Measurements from ENCODE around the gene PDHX. TPM values are rescaled to one million over a fixed set of nuclear protein-coding genes. Genes with fewer than 3 reads are reported as not detected.
A peak's percentile ranks its signal among the peaks of the same experiment; 100 is the strongest.
"Not testable (repeated sequence)": the region's sequence is repeated elsewhere in the genome, so short reads cannot be mapped to it uniquely, and the experiment has no call there.

PDHX gene
- polyA plus RNA-seq, 3 donors from 2014 or later, result 12.8 to 17.1 (median 13.1) TPM

GRCh38 chr11:34897171-34897870, 19.1 kb upstream of the PDHX start:
- Mint-ChIP-seq H3K27ac (no peak overlapping the region), H3K9me3 (peaks cover 7 to 37% (median 19%) of the 10 kb centered on the region in 6 donors), H3K4me3 (no peak overlapping the region), H3K36me3 (peaks cover 13 to 28% (median 16%) of the 10 kb centered on the region in 3 donors), H3K27me3 (ENCODE audit: low read depth in 3 of 3) (peaks cover 0 to 2% (median 0%) of the 10 kb centered on the region in 3 donors), H3K4me1 (no peaks in the 10 kb centered on the region)
- DNase-seq, result no peak

GRCh38 chr11:34898474-34898873, 17.9 kb upstream of the PDHX start:
- Mint-ChIP-seq H3K9me3 (peaks cover 7 to 37% (median 19%) of the 10 kb centered on the region in 6 donors), H3K4me1 (peaks cover 0 to 1% of the 10 kb centered on the region in 2 donors), H3K36me3 (peaks cover 13 to 31% (median 22%) of the 10 kb centered on the region in 3 donors), H3K27ac (no peak overlapping the region), H3K4me3 (no peak overlapping the region), H3K27me3 (ENCODE audit: low read depth in 3 of 3) (peaks cover 0 to 2% (median 0%) of the 10 kb centered on the region in 3 donors)
- DNase-seq, result no peak

DNA sequence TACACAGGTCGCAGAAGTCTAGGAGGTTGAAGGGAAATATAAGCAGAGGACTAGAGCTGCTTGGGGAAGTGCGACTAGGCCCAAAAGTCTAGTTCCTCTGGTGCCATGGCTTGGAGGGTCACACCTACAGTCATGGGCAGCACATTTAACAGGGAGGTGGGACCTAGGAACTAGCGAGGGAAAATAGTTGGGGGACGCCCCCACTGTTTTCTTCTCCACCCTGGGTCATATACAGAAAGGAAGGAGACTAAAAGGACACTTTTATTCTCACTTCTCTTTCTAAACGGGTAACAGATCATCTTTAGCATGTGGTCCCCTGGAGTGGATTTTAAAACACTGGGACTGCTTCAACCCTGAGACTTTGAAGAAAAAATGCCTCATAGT, 16.8 kb upstream of the PDHX start:
- Mint-ChIP-seq H3K27me3 (ENCODE audit: low read depth in 3 of 3) (peaks cover 0 to 2% (median 0%) of the 10 kb centered on the region in 3 donors), H3K27ac (no peak overlapping the region), H3K4me3 (no peak overlapping the region), H3K4me1 (peaks cover 5 to 6% of the 10 kb centered on the region in 2 donors), H3K9me3 (peaks cover 7 to 37% (median 19%) of the 10 kb centered on the region in 6 donors), H3K36me3 (peaks cover 17 to 31% (median 22%) of the 10 kb centered on the region in 3 donors)
- no peak for DNase-seq

DNA sequence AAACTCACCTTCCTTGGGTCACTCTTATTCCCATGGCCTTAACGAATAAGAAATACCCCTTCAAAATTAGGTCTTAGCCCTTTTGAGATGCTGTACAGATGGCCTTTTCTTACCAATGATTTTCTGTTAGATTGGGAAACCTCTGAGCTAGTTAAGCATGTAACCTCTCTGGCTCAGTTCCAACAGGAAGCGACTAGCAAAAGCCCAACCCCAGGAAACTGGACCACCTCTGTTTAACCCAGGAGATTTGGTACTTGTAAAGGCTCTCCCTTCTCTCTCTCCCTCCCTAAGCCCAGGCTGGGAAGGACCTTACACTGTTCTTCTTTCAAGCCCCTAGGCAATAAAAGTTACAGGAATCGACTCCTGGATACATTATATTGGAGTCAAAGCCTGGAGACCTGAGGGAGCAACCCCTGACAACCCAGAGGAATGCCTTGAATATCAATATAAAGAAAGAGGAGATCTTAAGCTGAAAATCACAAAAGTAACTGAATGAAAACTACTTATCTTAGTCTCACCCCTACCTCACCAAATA, 11.9 kb upstream of the PDHX start:
- Mint-ChIP-seq H3K9me3 (peaks cover 3 to 15% (median 11%) of the 10 kb centered on the region in 6 donors), H3K4me3 (no peak overlapping the region), H3K36me3 (peaks cover 8 to 14% (median 9%) of the 10 kb centered on the region in 3 donors), H3K27ac (no peak overlapping the region), H3K27me3 (ENCODE audit: low read depth in 3 of 3) (no peaks in the 10 kb centered on the region), H3K4me1 (peaks cover 10 to 12% of the 10 kb centered on the region in 2 donors)
- DNase-seq, result no peak

- Mint-ChIP-seq H3K4me1 (peaks cover 10 to 12% of the 10 kb centered on the region in 2 donors), H3K9me3 (peaks cover 0 to 3% (median 0%) of the 10 kb centered on the region in 6 donors), H3K27me3 (ENCODE audit: low read depth in 3 of 3) (no peaks in the 10 kb centered on the region), H3K4me3 (no peak overlapping the region), H3K27ac (no peak overlapping the region), H3K36me3 (peaks cover 4 to 6% (median 6%) of the 10 kb centered on the region in 3 donors)
- DNase-seq, result no peak
These were observed 10.8 kb upstream of the PDHX start for GRCh38 chr11:34905666-34906065.

- DNase-seq, result no peak
- Mint-ChIP-seq H3K9me3 (no peaks in the 10 kb centered on the region), H3K4me1 (peaks cover 10 to 15% of the 10 kb centered on the region in 2 donors), H3K36me3 (peaks cover 4 to 7% (median 4%) of the 10 kb centered on the region in 3 donors), H3K27ac (no peak overlapping the region), H3K4me3 (no peak overlapping the region), H3K27me3 (ENCODE audit: low read depth in 3 of 3) (peaks cover 0 to 2% (median 0%) of the 10 kb centered on the region in 3 donors)
These were observed 8.4 kb upstream of the PDHX start for GRCh38 chr11:34907934-34908593.

DNA sequence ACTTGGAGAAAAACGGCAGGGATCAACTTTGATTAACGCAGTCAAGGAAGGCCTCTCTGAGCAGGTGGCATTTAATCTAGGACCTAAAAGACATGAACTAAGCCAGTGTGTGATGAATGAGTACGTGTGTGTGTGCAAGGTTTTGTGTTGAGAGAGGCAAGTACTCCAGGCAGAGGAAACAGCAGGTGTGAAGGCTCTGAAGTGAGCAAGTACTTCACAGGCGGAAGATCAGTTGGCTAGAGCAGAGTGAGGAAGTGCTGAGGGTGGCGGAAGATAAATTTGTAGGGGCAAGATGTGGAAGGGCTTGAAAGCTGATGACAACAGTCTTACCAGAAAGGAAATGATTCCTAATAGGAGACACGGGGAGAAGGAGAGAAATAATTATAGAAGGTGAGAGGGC, 7.0 kb upstream of the PDHX start:
- H3K4me3 Mint-ChIP-seq, result no peak overlapping the region
- H3K9me3 Mint-ChIP-seq, result no peaks in the 10 kb centered on the region

DNA sequence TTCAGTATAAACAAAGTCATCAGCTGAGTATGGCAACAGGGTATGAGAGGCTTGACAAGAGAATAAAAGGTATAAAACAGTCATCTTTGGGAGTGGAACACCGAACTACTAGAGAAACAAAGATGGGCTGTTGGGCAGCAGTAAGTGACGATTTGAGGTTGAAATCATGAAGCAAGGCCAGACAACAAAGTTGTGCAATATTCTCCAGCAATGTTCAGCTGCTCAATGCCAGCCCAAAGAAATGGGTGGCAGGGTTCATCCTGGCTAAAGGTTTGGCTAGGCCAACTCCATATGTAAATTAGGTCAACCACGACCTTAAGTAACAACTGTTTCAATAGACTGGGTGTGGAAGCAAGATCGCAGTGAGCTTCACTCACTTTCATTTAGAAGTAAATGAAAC, 6.5 kb upstream of the PDHX start:
- Mint-ChIP-seq H3K4me3 (no peak overlapping the region), H3K4me1 (peaks cover 6 to 11% of the 10 kb centered on the region in 2 donors), H3K27me3 (ENCODE audit: low read depth in 3 of 3) (peaks cover 0 to 2% (median under 1%) of the 10 kb centered on the region in 3 donors), H3K9me3 (no peaks in the 10 kb centered on the region), H3K36me3 (peaks cover 0 to 9% (median 0%) of the 10 kb centered on the region in 3 donors), H3K27ac (no peak overlapping the region)
- DNase-seq, result no peak

More for the DNA sequence above, 7.0 kb upstream of the PDHX start:
- peaks cover 0 to 2% (median 0%) of the 10 kb centered on the region in 3 donors for H3K27me3 Mint-ChIP-seq (ENCODE audit: low read depth in 3 of 3)
- H3K36me3 Mint-ChIP-seq, result peaks cover 0 to 9% (median under 1%) of the 10 kb centered on the region in 3 donors
- H3K27ac Mint-ChIP-seq, result no peak overlapping the region
- no peak for DNase-seq
- H3K4me1 Mint-ChIP-seq, result peaks cover 11 to 15% of the 10 kb centered on the region in 2 donors

DNA sequence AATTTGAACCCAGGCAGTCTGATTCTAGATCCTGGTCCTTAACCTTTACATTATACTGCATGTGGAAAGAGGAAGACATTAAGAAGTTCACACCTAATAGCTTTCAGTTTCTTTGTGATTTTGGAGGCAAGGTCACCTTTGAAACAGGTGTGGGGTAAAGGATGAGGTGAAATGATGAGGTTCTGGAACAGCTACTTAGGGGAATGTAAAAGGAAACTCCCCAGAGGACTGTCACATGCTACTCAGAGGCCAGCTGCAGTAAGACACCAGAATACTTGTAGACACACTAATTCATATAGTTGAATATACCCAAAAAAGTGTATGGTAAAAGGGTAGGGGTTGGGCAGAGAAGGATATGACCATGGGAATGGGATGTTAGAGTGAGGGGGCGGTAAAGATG, 5.6 kb upstream of the PDHX start:
- Mint-ChIP-seq H3K27me3 (ENCODE audit: low read depth in 3 of 3) (peaks cover 2 to 3% (median 3%) of the 10 kb centered on the region in 3 donors), H3K9me3 (no peaks in the 10 kb centered on the region), H3K4me3 (no peak overlapping the region)

DNA sequence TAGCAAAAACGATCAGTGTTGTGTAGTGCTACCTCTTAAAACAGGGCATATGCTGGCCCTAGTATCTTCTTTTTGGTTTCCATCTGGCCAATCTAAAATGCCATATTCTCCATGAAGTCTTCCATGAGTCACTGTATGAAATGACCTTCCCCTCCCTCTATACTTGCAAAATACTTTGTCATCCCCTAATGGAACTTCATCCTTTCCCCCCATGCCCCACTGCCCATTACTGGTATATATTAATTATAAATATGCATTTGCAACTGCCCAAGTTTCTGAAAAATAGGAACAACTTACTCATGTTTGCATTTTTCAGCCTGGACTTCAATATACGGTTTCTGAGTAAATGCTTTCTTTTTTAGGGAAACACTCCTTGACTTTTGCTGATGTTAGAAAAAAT, 4.7 kb upstream of the PDHX start:
- peaks cover 0 to 9% (median 0%) of the 10 kb centered on the region in 3 donors for H3K36me3 Mint-ChIP-seq
- no peaks in the 10 kb centered on the region for H3K9me3 Mint-ChIP-seq
- H3K4me3 Mint-ChIP-seq, result no peak overlapping the region
- peaks cover 2 to 7% (median 3%) of the 10 kb centered on the region in 3 donors for H3K27me3 Mint-ChIP-seq (ENCODE audit: low read depth in 3 of 3)
- no peak for DNase-seq
- no peak overlapping the region for H3K27ac Mint-ChIP-seq
- peaks cover 18 to 23% of the 10 kb centered on the region in 2 donors for H3K4me1 Mint-ChIP-seq

More for the DNA sequence above, 5.6 kb upstream of the PDHX start:
- Mint-ChIP-seq H3K36me3 (peaks cover 0 to 9% (median 0%) of the 10 kb centered on the region in 3 donors), H3K27ac (no peak overlapping the region), H3K4me1 (peaks cover 15 to 17% of the 10 kb centered on the region in 2 donors)
- no peak for DNase-seq

DNA sequence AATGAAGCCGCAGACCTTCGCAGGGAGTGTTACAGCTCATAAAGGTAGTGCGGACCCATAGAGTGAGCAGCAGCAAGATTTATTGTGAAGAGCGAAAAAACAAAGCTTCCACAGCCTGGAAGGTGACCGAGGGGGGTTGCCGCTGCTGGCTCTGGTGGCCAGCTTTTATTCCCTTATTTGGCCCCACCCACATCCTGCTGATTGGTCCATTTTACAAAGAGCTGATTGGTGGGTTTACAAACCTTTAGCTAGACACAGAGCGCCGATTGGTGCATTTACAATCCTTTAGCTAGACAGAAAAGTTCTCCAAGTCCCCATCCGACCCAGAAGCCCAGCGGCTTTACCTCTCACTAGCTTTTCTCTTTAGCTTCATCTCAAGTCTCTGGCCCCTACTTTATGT, 2.9 kb upstream of the PDHX start:
- DNase-seq; H3K27me3 Mint-ChIP-seq (ENCODE audit: low read depth in 3 of 3); H3K9me3 Mint-ChIP-seq; H3K36me3 Mint-ChIP-seq; H3K4me3 Mint-ChIP-seq; H3K27ac Mint-ChIP-seq: not testable (repeated sequence)
- H3K4me1 Mint-ChIP-seq, result peaks cover 27 to 42% of the 10 kb centered on the region in 2 donors

DNA sequence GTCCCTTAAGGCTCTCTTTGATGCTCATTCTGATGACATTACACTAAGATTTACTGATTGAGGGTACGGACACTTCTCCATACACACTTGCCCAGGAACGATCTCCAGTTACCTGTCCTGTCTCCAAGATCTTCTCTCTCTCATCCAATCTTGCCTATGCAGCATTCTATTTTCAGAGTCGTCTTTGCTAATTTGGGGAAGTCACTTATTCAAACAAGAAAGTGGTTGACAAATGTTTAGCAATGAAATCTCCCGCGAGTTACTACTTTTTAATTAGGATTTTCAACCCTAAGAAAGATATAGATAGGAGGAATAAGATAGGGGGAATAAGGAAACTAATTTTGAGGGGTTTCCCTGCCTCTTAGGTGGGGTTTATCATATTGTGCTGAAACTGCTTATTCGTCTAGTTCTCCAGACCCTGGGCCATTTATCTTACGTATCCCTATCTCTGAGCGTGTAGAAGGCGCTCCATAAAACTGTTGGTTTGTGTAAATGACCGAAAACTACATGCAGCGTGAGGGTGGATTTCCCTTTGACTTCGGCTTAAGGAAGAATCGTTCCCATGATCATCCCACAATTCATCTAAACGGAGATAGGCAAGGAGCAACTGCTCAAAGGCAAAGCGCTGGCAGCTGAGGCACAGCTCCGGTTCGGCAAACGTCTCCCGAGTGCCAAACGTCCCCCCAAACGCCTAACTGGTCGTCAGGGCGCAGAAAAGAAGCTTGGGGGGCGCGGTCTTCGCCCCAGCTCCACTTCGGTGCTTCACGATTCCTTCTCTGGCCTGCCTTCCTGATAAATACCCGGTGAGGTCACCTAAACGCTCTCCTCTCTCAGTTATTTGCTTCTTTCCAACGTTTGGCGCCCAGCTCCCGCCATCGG, 1.0 kb upstream of the PDHX start:
- peaks cover 27 to 43% of the 10 kb centered on the region in 2 donors for H3K4me1 Mint-ChIP-seq
- peaks cover 0 to 9% (median 0%) of the 10 kb centered on the region in 3 donors for H3K36me3 Mint-ChIP-seq
- peak overlapping the region; percentile 90 to 98 (median 97) for H3K4me3 Mint-ChIP-seq
- H3K27ac Mint-ChIP-seq, result peak overlapping the region; percentile 79 to 98 (median 94)
- no peaks in the 10 kb centered on the region for H3K9me3 Mint-ChIP-seq
- no peak for DNase-seq
- H3K27me3 Mint-ChIP-seq (ENCODE audit: low read depth in 3 of 3), result peaks cover 2 to 7% (median 3%) of the 10 kb centered on the region in 3 donors
